HG03460 (cell line): Measurements from ENCODE around the gene BARX1.
"Not testable (repeated sequence)": the region's sequence is repeated elsewhere in the genome, so short reads cannot be mapped to it uniquely, and the experiment has no call there.

Experiments
- ATAC-seq: cut with Tn5 transposase; IDR thresholded peaks from one replicate; pipeline ENCODE4 v1.9.1; 2021; ENCODE audit not compliant: unreplicated experiment

Gene BARX1

GRCh38 chr9:93967020-93967803 is 12.1 kb upstream of the BARX1 start:
- ATAC-seq: no peak

DNA sequence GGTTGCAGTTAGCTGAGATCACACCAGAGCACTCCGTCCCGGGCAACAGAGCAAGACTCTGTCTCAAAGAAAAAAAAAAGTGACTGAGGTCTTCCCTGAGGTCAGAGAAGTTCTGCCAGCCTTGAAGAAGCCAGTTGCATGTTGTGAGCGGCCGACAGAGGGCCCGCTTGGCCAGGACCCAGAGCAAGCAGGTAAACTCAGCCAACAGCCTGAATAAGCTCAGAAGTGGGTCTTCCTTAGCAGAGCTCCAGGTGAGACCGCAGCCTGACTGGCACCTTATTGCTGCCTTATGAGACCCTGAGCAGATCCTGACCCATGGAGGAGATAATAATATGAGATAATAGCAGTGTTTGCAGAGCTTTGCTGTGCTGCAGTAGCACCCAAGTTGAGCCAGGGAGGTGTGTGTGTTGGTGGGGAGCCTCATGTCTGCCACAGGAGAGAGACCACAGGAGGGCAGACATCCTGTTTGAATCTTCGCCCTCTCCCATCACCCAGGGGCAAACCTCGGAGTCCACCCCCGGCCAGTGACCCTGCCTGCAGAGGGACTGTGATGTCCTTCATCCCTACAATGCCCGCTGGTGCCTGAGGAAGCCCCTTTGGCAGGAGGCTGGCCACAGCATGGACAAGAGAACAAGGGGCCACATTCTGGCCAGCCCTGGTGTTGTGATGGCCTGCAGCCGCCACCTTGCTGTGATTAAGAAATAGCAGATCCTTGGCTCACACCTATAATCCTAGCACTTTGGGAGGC is 10.8 kb upstream of the BARX1 start:
- ATAC-seq: no peak

DNA sequence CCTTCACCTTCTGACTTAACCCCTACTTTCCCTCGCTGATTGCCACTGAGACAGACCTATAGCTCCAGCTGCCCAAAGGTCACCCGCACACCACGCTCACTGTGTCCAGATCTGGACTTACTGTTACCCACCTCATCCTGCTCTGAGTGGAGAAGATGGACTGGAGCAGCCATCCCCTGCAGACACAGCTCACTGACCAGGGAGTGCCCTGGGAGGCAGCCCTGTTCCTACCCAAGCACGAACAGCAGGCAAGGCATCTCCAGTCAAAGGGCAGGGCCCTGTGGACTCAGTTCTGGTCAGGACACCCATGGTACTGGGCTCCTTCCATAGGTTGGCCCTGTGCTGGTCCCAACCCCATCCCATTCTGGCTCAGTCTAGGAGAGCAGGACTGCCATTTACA is 9.5 kb upstream of the BARX1 start:
- no peak for ATAC-seq

DNA sequence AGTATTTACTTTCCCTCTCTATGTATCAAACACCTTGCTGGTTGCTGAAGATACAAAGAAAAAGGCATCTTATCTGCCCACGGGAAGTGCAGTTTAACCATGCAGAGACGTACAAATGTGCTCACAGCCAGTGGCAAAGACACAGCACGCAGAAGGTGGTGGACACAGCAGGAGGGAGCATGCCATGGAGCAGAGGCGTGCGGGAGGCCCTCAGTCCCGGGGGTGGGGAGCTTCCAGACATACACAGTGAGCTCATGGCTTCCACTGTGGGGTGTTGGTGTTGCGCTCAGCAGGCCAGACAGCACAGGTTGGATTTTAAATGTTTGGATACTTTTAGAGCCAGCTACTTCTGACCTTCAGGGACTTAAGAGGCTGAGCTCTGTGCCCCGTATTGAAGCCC is 8.8 kb upstream of the BARX1 start:
- no peak for ATAC-seq

- not testable (repeated sequence) for ATAC-seq
Measured at GRCh38 chr9:93963489-93963888, 8.3 kb upstream of the BARX1 start.

DNA sequence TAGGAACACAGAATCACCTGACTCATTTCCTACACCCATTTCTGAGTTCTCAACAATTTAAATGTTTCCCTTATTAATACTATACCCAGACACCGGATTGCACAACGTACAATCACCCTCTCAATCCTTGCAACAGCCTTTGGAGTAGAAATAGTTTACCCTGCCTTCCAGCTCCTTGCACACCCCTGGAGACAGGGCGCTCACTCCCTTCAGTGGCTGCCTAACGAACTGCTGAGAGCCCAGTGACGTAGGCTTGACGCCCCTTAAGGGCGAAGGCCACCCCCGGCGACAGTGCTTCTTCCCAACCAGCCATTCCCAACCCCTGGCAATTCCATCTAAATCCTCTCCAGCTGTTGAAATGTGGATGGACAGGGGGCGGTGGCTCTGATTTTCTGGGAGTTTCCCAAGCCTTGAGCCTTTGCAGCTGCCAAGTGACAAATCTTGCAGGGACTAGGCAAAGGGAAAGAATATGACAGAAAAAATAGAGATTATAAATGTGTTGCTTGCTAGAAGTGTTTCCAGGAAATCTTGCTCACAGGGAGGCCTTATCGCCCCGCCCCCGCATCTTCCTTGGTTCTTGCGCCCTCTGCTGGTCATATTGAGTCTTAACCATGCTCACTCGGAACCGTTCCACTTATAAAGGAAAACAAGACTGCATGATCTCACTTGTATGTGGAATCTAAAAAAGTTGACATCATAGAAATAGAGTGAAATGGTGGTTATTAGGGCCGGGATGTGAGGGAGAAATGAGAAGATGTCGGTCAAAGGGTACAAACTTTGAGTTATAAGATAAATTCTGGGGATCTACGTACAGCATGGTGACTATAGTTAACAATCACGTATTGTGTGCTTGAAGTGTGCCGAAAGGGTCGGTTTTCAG is 7.6 kb upstream of the BARX1 start:
- ATAC-seq: no peak

DNA sequence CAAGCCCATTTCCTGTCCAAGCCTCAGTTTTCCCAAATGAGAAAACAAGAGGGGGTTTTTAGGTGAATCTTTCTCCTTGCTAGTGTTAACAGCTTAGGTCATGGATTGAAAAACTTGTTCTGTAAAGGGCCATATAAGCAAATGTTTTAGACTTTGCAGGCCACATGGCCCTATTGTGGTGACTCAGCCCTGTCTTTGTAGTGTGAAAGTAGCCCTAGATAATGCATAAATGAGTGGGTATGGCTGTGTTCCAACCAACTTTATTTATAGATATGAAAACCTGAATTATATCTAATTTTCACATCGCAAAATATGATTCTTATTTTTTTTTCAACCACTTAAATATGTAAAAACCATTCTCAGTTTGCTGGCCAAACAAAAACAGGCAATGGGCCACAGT is 6.9 kb upstream of the BARX1 start:
- no peak for ATAC-seq

DNA sequence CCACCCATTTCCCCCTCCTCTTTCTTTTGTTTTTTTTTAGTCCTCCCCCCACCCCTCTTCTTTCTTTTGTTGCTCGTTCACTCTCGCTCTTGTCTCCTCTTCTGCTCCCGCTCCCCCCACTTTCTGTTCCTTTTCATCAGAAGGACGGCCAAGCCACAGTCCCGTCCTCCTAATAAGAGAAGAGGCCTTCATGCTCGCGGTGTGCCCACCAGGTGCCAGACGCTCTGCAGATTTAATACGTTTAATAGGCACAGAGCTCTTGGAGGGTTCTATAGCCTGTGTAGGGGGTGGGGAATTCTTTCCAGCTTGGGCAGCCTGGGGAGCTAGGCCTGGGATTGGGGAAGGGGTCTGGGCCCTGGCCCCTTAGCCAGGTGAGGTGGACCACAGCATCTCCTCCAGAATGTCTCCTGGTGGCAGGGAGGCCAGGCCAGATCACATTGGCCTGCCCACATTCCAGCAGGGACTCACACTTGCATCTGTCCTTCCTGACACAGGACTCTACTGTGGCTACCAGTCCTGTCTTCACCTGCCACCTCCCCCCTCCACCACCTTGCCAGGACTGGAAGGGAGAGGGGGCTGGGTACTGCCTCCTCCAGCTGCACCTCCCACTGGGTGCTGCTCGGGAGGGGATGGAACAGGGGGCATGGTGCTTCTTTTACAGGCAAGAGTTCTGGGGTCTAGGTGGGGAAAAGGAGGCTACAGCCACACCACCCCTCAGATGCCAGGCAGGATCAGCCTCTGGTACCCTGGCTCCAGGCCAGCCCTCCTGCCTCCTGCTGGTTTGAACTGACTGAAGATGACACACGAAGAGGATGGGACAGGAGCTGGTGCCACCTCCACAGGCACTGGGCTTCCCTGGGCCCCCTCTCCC is 6.1 kb upstream of the BARX1 start:
- no peak for ATAC-seq

GRCh38 chr9:93960221-93960970 is 5.2 kb upstream of the BARX1 start:
- no peak for ATAC-seq

GRCh38 chr9:93959739-93960154 is 4.6 kb upstream of the BARX1 start:
- ATAC-seq: no peak

DNA sequence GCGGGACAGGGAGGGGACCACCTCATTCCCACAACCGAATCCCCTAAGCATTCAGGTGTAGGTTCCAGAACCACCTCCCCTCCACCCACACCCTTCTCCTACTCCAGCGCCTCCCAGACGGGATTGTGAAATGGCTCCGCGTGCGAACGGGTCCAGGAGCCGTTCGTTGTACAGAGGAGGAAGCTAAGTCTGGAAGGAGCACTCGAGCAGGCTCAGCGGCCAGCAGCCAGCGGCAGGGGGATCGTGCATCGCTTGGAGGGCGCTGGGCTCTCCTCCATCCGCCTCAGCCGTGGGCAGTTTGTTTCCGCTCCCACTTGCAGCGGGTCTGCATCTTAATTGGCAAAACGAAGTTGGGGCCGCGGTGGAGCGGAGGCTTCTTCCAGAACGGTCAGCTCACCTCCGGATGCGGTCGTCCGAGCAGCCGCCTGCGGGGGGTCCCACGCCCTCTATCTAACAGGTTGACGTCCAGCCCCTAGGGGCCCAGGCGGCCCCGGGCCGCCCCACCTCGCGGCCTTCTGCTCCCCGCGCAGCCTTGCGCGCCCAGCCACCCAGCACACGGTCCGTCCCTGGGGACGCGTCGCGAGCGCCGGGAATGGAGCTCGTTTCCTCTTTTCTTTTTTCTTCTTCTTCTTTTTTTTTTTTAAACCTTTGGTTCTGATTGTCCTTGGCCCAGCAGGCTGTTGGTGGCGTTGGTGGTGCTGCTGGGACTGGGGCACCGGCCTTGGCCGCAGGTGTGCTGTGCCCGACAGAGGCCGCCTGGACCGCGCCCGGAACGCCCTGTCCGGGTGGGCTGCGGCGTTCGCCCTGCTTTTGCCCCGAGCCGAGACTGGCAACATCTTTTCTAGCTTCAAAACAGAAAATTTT is 3.9 kb upstream of the BARX1 start:
- no peak for ATAC-seq

- ATAC-seq: no peak
Measured at GRCh38 chr9:93958121-93958818, 3.1 kb upstream of the BARX1 start.

DNA sequence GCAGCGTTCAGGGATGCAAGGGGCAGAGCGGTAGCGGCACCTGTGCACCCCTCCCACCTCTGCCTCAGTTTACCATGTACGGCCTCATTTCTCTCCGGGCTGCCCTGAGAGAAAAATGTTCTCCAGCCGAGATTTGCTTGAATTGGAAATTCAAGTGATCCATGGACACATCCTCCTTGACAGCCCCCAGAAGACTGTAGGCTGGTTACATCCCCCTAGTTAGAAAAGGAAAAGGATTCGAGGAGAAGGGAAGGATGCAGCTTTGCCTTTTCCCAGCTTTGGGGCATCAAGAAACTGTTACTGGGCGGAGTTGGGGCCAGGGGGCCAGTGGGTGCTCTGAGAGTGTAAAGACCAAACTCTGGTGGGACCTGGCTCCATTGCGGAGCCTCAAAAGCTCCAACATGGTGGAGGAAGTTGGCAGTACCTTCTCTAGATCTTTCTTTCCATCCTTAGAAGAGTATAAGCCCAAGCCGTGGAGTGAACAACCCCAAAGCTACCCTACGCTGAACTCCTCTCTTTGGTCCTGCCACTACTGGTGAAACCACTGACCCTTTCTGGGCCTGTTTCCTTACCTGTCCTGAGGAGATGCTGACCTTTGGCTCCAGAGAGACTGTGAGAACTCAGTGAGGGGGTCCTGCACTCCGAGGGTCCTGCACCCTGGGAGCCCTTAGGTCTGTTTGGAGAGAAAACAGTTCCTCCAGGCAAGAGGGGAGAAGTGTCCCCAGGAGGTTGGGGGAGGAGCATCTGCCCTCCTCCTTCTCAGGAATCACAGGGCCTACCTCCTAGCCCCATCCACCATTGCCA is 1.0 kb upstream of the BARX1 start:
- ATAC-seq: no peak

GRCh38 chr9:93954434-93955061 is 607 bp downstream of the BARX1 start:
- ATAC-seq: no peak

- ATAC-seq: no peak
Measured at GRCh38 chr9:93953496-93954433, 1.4 kb downstream of the BARX1 start.
